Gastroesophageal sphincter (tissue), 4 donors: ENCODE measurements around the gene CYP2C18. TPM values are rescaled to one million over a fixed set of nuclear protein-coding genes. Genes with fewer than 3 reads are reported as not detected.
"Not testable (repeated sequence)": the region's sequence is repeated elsewhere in the genome, so short reads cannot be mapped to it uniquely, and the experiment has no call there.

Experiments
- ATAC-seq: fragments of 150-250 bp; one replicate; pipeline ENCODE4 v1.9.1; 2016; ENCODE audit warnings: mild to moderate bottlenecking, moderate library complexity
- H3K27ac ChIP-seq, 4 donors: fragments of 200-600 bp; sonication (generic) in 3 of 4; 1 replicate in 3 of 4; 2 replicates in 1 of 4; pipeline ENCODE4 v1.5.1; 2016 to 2019
- H3K27me3 ChIP-seq: fragments of 200-600 bp; sonication (generic); one replicate; pipeline ENCODE4 v1.5.1; 2019
- H3K36me3 ChIP-seq, 2 donors: fragments of 200-600 bp; sonication (generic); one replicate each; pipeline ENCODE4 v1.5.1; 2019; ENCODE audit warnings: control low read depth in 1 of 2
- H3K4me1 ChIP-seq, 3 donors: fragments of 200-600 bp; sonication (generic); 1 replicate in 2 of 3; 2 replicates in 1 of 3; pipeline ENCODE4 v1.5.1; 2016 to 2019; ENCODE audit warnings: control low read depth in 2 of 3
- H3K4me3 ChIP-seq, 2 donors: fragments of 200-600 bp; sonication (generic); one replicate each; pipeline ENCODE4 v1.5.1; 2019; ENCODE audit warnings: mild to moderate bottlenecking in 1 of 2, moderate library complexity in 1 of 2
- H3K9me3 ChIP-seq, 3 donors: fragments of 200-600 bp; sonication (generic); one replicate each; pipeline ENCODE4 v1.5.1; 2017 to 2019; ENCODE audit warnings: control low read depth in 2 of 3
- CTCF ChIP-seq, 4 experiments: fragments of 200-600 bp in 2 of 4; fragments of 450-650 bp in 2 of 4; sonication (generic) in 1 of 4; IDR thresholded peaks; one replicate each; pipeline ENCODE4 v1.5.1; 2017 to 2019; ENCODE audit warnings: antibody characterized with exemption in 4 of 4, mild to moderate bottlenecking in 2 of 4, moderate library complexity in 2 of 4
- EP300 ChIP-seq: sonication (generic); formaldehyde crosslinking; IDR thresholded peaks from one replicate; pipeline ENCODE4 v1.6.1; 2017; ENCODE audit warnings: antibody characterized with exemption, mild to moderate bottlenecking
- POLR2A ChIP-seq, 2 donors: fragments of 450-650 bp; IDR thresholded peaks; one replicate each; pipeline ENCODE4 v1.6.1; 2017; ENCODE audit warnings: antibody characterized with exemption in 2 of 2, mild to moderate bottlenecking in 2 of 2, moderate library complexity in 1 of 2
- POLR2AphosphoS5 ChIP-seq: sonication (generic); formaldehyde crosslinking; IDR thresholded peaks from one replicate; pipeline ENCODE4 v1.6.1; 2017; ENCODE audit warnings: antibody characterized with exemption
- WGBS, 2 donors: methylation state at CpG; one replicate each; pipeline ENCODE4 v1.1.5; 2018; ENCODE audit warnings: low coverage in 1 of 2; 5-methylcytosine and 5-hydroxymethylcytosine counted together
- total RNA-seq, 4 donors: library from RNA; depleted of rRNA; stranded (reverse); fragments of >200 nt; gene quantifications; one replicate each; pipeline ENCODE4 v1.1.0, GENCODE V29; 2016

CYP2C18 gene
- total RNA-seq = 1 to 10 TPM in 1 of 4 donors, not detected in 3; 2.6 TPM

- H3K4me3 ChIP-seq = no peak within 1 kb of the TSS
- H3K27me3 ChIP-seq = no peaks in the 10 kb centered on the region
- ATAC-seq = no peak
- TF ChIP-seq POLR2AphosphoS5 = no peak
- TF ChIP-seq EP300 = no peak
- TF ChIP-seq CTCF (IDR thresholded peaks at IDR 0.05) = no peak
- no peak for TF ChIP-seq POLR2A (IDR thresholded peaks at IDR 0.05)
- 74 to 83% methylated on average over 5 to 7 of the region's 10 CpGs for WGBS, 2 donors
- peaks cover 0 to 24% (median 0%) of the 10 kb centered on the region in 3 donors for H3K9me3 ChIP-seq
- H3K36me3 ChIP-seq = no peaks in the 10 kb centered on the region
- no peaks in the 10 kb centered on the region for H3K4me1 ChIP-seq
- H3K27ac ChIP-seq = no peak within 1 kb of the TSS
Observed at GRCh38 chr10:94683214-94684054, at the start of gene CYP2C18. CYP2C18 (plus strand) TSS chr10:94683729; CDS start chr10:94683820, 91 bp downstream.

GRCh38 chr10:94638097-94638496 is 45.4 kb upstream of the CYP2C18 start:
- H3K27ac ChIP-seq, ATAC-seq, H3K36me3 ChIP-seq, H3K4me1 ChIP-seq, H3K27me3 ChIP-seq, H3K4me3 ChIP-seq: not testable (repeated sequence)
- H3K9me3 ChIP-seq = peaks cover 0 to 41% (median 0%) of the 10 kb centered on the region in 3 donors
- 100% methylated on average over 2 to 4 of the region's 4 CpGs for WGBS, 2 donors

GRCh38 chr10:94639902-94640301 is 43.6 kb upstream of the CYP2C18 start:
- Histone ChIP-seq H3K4me3 (no peak overlapping the region), H3K27me3 (peaks cover 8% of the 10 kb centered on the region), H3K27ac (no peak overlapping the region), H3K36me3 (no peaks in the 10 kb centered on the region), H3K9me3 (peaks cover 0 to 35% (median 0%) of the 10 kb centered on the region in 3 donors), H3K4me1 (no peaks in the 10 kb centered on the region)
- ATAC-seq = no peak
- TF ChIP-seq CTCF (IDR thresholded peaks at IDR 0.05) (no peak), EP300 (no peak), POLR2AphosphoS5 (no peak), POLR2A (IDR thresholded peaks at IDR 0.05) (no peak)
- 100% methylated on average over 2 of the region's 8 CpGs; no CpG with 5 or more reads in 1 of the 2 donors for WGBS, 2 donors

- 14 to 31% methylated on average over 2 of the region's 3 CpGs for WGBS, 2 donors
- Histone ChIP-seq H3K9me3 (peaks cover 0 to 29% (median 0%) of the 10 kb centered on the region in 3 donors), H3K4me1 (no peaks in the 10 kb centered on the region), H3K27ac (no peak overlapping the region), H3K4me3 (no peak overlapping the region), H3K36me3 (no peaks in the 10 kb centered on the region), H3K27me3 (peaks cover 8% of the 10 kb centered on the region)
- TF ChIP-seq CTCF (IDR thresholded peaks at IDR 0.05) (no peak), POLR2AphosphoS5 (no peak), EP300 (no peak), POLR2A (IDR thresholded peaks at IDR 0.05) (no peak)
- no peak for ATAC-seq
Observed at GRCh38 chr10:94640562-94640961, 43.0 kb upstream of the CYP2C18 start.

GRCh38 chr10:94641480-94641879 is 42.0 kb upstream of the CYP2C18 start:
- H3K4me3 ChIP-seq = no peak overlapping the region
- no peaks in the 10 kb centered on the region for H3K4me1 ChIP-seq
- TF ChIP-seq CTCF (IDR thresholded peaks at IDR 0.05) (no peak), POLR2AphosphoS5 (no peak), POLR2A (IDR thresholded peaks at IDR 0.05) (no peak), EP300 (no peak)
- ATAC-seq = no peak
- WGBS, 2 donors = 63 to 90% methylated on average over 4 of the region's 4 CpGs
- no peak overlapping the region for H3K27ac ChIP-seq
- peaks cover 8% of the 10 kb centered on the region for H3K27me3 ChIP-seq
- no peaks in the 10 kb centered on the region for H3K36me3 ChIP-seq
- peaks cover 0 to 26% (median 0%) of the 10 kb centered on the region in 3 donors for H3K9me3 ChIP-seq
